Astrocyte of the cerebellum (primary cell): Measurements from ENCODE around the gene CCDC83.
A peak's percentile ranks its signal among the peaks of the same experiment; 100 is the strongest.
"Not testable (repeated sequence)": the region's sequence is repeated elsewhere in the genome, so short reads cannot be mapped to it uniquely, and the experiment has no call there.

Source experiments
- DNase-seq: peaks from one replicate; pipeline ENCODE4 v3.0.0-alpha.2; 2011; ENCODE audit warnings: low read depth
- H3K4me3 ChIP-seq: 2 replicates; pipeline ENCODE4 v1.5.1; 2011; ENCODE audit warnings: mild to moderate bottlenecking, low read depth, low read length, moderate library complexity
- in situ Hi-C: cut with HindIII; loops from 2 replicates; pipeline ENCODE4 v1.10.0; 2017; ENCODE audit warnings: low sequenced_read_pairs
- TF ChIP-seq, protein P1 (sequence below): IDR thresholded peaks from 2 replicates; pipeline ENCODE4 v1.5.1; 2012; ENCODE audit warnings: low read length, low read depth, moderate library complexity, mild to moderate bottlenecking; ENCODE audit errors: missing control alignments

The CCDC83 gene

DNA sequence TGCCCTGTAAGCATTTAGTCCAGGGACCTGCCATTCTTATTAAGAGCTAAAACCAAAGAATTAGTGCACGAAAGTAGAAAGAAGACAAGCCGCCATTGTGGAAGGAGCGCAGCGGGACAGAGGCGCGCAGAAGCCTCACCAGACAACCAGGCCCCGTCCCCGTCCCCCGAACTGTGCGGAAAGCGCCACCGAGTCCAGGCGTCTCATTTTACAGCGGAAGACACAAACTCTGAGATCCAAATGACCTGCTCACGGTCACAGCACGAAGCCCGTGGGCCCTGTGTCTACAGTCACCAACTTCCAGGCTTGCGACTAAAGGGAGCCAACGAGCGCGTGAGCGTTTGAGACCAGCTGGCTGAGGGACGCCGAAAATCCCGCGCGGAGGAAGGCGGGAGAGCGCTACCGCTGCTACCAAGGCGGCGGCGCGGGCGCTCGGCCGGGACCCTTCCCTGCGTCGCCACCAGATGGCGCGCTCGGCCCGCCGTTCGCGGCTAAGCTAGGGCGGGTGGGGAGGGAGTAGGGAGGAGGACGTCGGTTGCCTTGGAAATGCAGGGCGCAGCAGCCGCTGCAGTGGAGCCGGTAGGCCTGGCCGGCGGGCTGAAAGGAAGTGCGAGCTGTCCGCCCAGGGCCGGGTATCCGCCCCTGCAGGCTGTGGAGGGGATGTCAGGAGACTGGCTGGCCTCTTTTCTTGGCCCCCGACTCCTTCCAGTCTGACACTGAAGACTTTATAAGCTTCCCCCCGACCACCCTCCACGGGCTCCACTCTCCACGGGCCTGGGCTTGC is 434 bp upstream of the CCDC83 start:
- DNase-seq, result peak; percentile 81
- TF ChIP-seq, protein P1, sequence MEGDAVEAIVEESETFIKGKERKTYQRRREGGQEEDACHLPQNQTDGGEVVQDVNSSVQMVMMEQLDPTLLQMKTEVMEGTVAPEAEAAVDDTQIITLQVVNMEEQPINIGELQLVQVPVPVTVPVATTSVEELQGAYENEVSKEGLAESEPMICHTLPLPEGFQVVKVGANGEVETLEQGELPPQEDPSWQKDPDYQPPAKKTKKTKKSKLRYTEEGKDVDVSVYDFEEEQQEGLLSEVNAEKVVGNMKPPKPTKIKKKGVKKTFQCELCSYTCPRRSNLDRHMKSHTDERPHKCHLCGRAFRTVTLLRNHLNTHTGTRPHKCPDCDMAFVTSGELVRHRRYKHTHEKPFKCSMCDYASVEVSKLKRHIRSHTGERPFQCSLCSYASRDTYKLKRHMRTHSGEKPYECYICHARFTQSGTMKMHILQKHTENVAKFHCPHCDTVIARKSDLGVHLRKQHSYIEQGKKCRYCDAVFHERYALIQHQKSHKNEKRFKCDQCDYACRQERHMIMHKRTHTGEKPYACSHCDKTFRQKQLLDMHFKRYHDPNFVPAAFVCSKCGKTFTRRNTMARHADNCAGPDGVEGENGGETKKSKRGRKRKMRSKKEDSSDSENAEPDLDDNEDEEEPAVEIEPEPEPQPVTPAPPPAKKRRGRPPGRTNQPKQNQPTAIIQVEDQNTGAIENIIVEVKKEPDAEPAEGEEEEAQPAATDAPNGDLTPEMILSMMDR, result peak; percentile 55
- in situ Hi-C loops, result loop anchor here (25.0 kb wide), 1 partner anchor 358 kb away; no protein-coding TSS in a partner anchor
- peak overlapping the region; percentile 48 for H3K4me3 ChIP-seq

DNA sequence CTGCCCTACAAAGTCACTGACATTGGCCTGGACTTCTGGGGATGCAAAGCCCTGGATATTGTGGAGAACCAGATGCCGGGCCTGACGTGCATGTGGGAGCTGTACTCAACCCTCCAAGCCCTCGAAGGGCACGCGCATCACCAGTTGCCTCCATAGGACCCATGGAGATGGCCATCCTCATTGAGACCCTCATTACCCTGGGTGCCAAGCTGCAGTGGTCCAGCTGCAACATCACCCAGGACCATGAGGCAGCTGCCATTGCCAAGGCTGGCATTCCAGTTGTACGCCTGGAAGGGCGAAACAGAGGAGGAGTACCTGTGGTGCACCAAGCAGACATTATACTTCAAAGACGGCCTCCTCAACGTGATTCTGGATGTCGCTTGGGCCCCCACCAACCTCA is 1.9 kb downstream of the CCDC83 start:
- TF ChIP-seq, protein P1, result no peak
- in situ Hi-C loops, result loop anchor here (25.0 kb wide), 1 partner anchor 355 kb away; no protein-coding TSS in a partner anchor
- H3K4me3 ChIP-seq, result no peak overlapping the region

DNA sequence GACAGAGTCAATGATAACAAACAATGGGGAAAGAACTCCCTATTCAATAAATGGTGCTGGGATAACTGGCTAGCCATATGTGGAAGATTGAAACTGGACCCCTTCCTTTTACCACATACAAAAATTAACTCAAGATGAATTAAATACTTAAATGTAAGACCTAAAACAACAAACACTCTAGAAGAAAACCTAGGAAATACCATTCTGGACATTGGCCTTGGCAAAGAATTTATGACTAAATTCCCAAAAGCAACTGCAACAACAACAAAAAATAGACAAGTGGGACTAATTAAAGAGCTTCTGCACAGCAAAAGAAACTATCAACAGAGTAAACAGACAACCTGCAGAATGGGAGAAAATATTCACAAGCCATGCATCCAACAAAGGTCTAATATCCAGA is 4.4 kb downstream of the CCDC83 start:
- not testable (repeated sequence) for H3K4me3 ChIP-seq, DNase-seq
- in situ Hi-C loops, result loop anchor here (25.0 kb wide), 1 partner anchor 353 kb away; no protein-coding TSS in a partner anchor

More for the DNA sequence above, 1.9 kb downstream of the CCDC83 start:
- no peak for DNase-seq

DNA sequence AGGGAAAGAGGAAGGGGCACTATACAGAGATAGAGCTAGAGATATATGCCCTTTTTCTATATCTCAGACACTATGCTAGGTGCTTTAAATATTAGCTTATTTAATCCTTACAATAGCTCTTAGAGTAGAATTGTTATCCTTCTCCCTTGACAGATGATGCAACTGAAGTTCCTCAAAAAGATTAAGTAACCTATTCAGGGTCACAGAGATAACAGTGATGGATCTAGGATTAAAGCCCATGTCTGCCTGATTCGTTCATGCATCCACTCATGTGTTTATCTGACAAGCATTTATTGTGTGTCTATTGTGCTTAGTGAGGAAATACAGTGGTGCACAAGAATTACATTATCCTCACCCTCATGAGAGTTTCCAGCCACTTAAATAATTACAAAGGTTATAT is 8.7 kb downstream of the CCDC83 start:
- TF ChIP-seq, protein P1, result no peak
- in situ Hi-C loops, result loop anchor here (25.0 kb wide), 1 partner anchor 348 kb away; no protein-coding TSS in a partner anchor
- no peak for DNase-seq
- no peak overlapping the region for H3K4me3 ChIP-seq

DNA sequence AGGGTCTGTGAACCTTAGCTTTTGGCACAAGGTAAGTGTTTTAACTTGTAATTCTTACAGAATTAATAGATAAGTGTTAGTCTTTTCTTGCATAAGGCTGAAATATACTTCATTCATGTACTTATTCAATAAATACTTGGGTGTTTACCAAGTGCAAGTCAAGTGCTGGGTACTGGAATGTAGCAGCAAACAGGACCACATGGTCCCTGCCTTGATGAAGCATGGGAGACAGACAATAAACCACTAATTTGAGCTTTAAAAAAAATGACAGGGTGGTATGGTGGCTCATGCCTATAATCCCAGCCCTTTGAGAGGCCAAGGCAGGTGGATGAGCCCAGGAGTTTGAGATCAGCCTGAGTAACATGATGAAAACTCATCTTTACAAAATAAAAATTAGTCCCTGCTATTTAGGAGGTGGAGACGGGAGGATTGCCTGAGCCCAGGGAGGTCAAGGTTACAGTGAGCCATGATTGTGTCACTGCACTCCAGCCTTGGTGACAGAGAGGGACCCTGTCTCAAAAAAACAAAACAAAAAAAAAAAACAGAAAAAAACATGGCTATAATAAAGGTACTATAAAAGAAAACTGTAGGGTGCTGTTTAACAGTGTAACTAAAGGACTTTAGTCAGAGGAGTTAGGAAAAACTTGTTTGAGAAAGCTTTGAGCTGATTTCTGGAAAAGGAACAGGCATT is 11.1 kb downstream of the CCDC83 start:
- no peak for DNase-seq
- in situ Hi-C loops, result loop anchor here (25.0 kb wide), 1 partner anchor 346 kb away; no protein-coding TSS in a partner anchor
- H3K4me3 ChIP-seq, result no peak overlapping the region
- TF ChIP-seq, protein P1, result no peak

DNA sequence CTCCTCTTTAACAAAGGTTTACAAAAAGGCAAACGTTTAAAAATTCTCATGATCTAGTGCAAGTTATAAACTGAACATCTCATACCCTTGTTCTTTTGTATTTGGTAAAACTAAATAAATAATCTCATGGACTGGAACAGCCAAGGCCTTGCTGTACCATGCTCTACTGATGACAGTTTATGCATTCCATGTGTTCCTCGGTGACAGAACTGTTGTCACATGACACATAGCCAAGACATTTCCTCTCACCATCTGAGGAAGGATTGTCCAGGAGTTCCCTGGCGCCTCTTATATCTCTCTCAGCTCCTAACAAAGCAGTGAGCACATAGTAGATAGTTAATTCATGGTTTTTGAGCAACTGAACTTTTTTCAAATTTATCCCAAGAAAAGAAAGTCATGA is 12.6 kb downstream of the CCDC83 start:
- in situ Hi-C loops, result loop anchor here (25.0 kb wide), 1 partner anchor 345 kb away; no protein-coding TSS in a partner anchor
- DNase-seq, result no peak
- H3K4me3 ChIP-seq, result no peak overlapping the region
- TF ChIP-seq, protein P1, result no peak

DNA sequence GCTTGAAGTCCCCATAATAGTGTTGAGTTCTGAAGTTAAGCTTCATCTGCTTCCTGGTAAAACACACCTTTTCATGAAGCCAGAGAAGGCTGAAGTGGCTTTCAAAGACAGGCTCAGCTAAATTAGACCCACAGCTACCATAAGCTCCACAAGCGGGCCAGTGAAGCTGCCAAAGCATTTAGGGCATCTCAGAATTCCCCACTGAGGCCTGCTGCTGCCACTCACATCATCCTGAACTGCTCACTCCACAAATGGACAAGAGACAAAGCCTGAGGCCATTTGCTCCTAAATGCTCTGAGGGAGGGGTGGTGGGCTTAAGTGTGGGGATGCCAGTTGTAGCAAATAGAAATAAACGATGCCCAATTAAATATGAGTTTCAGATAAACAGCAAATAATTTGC is 14.6 kb downstream of the CCDC83 start:
- no peak overlapping the region for H3K4me3 ChIP-seq
- in situ Hi-C loops, result loop anchor here (25.0 kb wide), 1 partner anchor 343 kb away; no protein-coding TSS in a partner anchor
- TF ChIP-seq, protein P1, result no peak
- no peak for DNase-seq
